GM18519 (cell line): Measurements from ENCODE around the gene DARS1.

Source experiments
- ATAC-seq: cut with Tn5 transposase; IDR thresholded peaks from one replicate; pipeline ENCODE4 v1.9.1; 2021; ENCODE audit warnings: mild to moderate bottlenecking, moderate library complexity; ENCODE audit not compliant: unreplicated experiment, low FRiP score

The DARS1 gene

GRCh38 chr2:135985018-135985825 lies at the start of gene DARS1:
Gene DARS1, minus strand, starts transcription at chr2:135985626. Its CDS starts 158 bp downstream, at chr2:135985468.
- ATAC-seq: peak; percentile 55

- ATAC-seq: no peak
Observed at GRCh38 chr2:136034629-136035028, 49.2 kb upstream of the DARS1 start.

- no peak for ATAC-seq
Observed at GRCh38 chr2:136032817-136033535, 47.5 kb upstream of the DARS1 start.

- ATAC-seq: no peak
Observed at GRCh38 chr2:136032192-136032591, 46.8 kb upstream of the DARS1 start.

GRCh38 chr2:136031711-136032110 lies 46.3 kb upstream of the DARS1 start:
- no peak for ATAC-seq

GRCh38 chr2:136030406-136030805 lies 45.0 kb upstream of the DARS1 start:
- ATAC-seq: no peak

GRCh38 chr2:136029149-136029548 lies 43.7 kb upstream of the DARS1 start:
- no peak for ATAC-seq

- ATAC-seq: no peak
Observed at GRCh38 chr2:136028001-136028400, 42.6 kb upstream of the DARS1 start.

GRCh38 chr2:136027112-136027511 lies 41.7 kb upstream of the DARS1 start:
- ATAC-seq: no peak

GRCh38 chr2:136025057-136025973 lies 39.9 kb upstream of the DARS1 start:
- ATAC-seq: peak; percentile 65

- no peak for ATAC-seq
Observed at GRCh38 chr2:136024616-136025015, 39.2 kb upstream of the DARS1 start.

GRCh38 chr2:136024185-136024584 lies 38.8 kb upstream of the DARS1 start:
- ATAC-seq: no peak

GRCh38 chr2:136023416-136023815 lies 38.0 kb upstream of the DARS1 start:
- ATAC-seq: no peak

- no peak for ATAC-seq
Observed at GRCh38 chr2:136022396-136023146, 37.1 kb upstream of the DARS1 start.

- no peak for ATAC-seq
Observed at GRCh38 chr2:136021976-136022375, 36.5 kb upstream of the DARS1 start.

GRCh38 chr2:136021406-136021805 lies 36.0 kb upstream of the DARS1 start:
- no peak for ATAC-seq

- ATAC-seq: no peak
Observed at GRCh38 chr2:136020831-136021230, 35.4 kb upstream of the DARS1 start.

GRCh38 chr2:136019825-136020224 lies 34.4 kb upstream of the DARS1 start:
- no peak for ATAC-seq

- peak; percentile 70 for ATAC-seq
Observed at GRCh38 chr2:136019306-136019705, 33.9 kb upstream of the DARS1 start.

- ATAC-seq: no peak
Observed at GRCh38 chr2:136017786-136018185, 32.4 kb upstream of the DARS1 start.
